Fibroblast of villous mesenchyme (primary cell): ENCODE results near the gene GRIK4. TPM values are rescaled to one million over a fixed set of nuclear protein-coding genes. Genes with fewer than 3 reads are reported as not detected.

Experiments used
- DNase-seq: peaks from one replicate; pipeline ENCODE4 v3.0.0-alpha.2; 2010; ENCODE audit warnings: low read depth
- H3K4me3 ChIP-seq: 2 replicates; pipeline ENCODE4 v1.5.1; 2011; ENCODE audit warnings: low read depth, mild to moderate bottlenecking, low read length
- total RNA-seq: library from RNA; depleted of rRNA; stranded (reverse); fragments of >200 nt; gene quantifications from 2 replicates; pipeline ENCODE4 v1.2.3, GENCODE V29; 2012
- TF ChIP-seq, protein P1 (sequence below): IDR thresholded peaks from 2 replicates; pipeline ENCODE4 v1.5.1; 2012; ENCODE audit warnings: low read depth, mild to moderate bottlenecking, low read length; ENCODE audit not compliant: insufficient read depth

GRIK4 gene
- total RNA-seq, 1 donor: under 0.01 TPM

GRCh38 chr11:120547316-120547715 is 35.8 kb downstream of the GRIK4 start:
- TF ChIP-seq, protein P1, sequence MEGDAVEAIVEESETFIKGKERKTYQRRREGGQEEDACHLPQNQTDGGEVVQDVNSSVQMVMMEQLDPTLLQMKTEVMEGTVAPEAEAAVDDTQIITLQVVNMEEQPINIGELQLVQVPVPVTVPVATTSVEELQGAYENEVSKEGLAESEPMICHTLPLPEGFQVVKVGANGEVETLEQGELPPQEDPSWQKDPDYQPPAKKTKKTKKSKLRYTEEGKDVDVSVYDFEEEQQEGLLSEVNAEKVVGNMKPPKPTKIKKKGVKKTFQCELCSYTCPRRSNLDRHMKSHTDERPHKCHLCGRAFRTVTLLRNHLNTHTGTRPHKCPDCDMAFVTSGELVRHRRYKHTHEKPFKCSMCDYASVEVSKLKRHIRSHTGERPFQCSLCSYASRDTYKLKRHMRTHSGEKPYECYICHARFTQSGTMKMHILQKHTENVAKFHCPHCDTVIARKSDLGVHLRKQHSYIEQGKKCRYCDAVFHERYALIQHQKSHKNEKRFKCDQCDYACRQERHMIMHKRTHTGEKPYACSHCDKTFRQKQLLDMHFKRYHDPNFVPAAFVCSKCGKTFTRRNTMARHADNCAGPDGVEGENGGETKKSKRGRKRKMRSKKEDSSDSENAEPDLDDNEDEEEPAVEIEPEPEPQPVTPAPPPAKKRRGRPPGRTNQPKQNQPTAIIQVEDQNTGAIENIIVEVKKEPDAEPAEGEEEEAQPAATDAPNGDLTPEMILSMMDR: no peak
- no peak overlapping the region for H3K4me3 ChIP-seq
- no peak for DNase-seq

- H3K4me3 ChIP-seq: no peak overlapping the region
Observed at GRCh38 chr11:120547811-120548681, 36.5 kb downstream of the GRIK4 start.

GRCh38 chr11:120548682-120549209 is 37.2 kb downstream of the GRIK4 start:
- DNase-seq: no peak
- TF ChIP-seq, protein P1: no peak
- H3K4me3 ChIP-seq: no peak overlapping the region

More at GRCh38 chr11:120547811-120548681, 36.5 kb downstream of the GRIK4 start:
- DNase-seq: peak; percentile 92
- TF ChIP-seq, protein P1: no peak

DNA sequence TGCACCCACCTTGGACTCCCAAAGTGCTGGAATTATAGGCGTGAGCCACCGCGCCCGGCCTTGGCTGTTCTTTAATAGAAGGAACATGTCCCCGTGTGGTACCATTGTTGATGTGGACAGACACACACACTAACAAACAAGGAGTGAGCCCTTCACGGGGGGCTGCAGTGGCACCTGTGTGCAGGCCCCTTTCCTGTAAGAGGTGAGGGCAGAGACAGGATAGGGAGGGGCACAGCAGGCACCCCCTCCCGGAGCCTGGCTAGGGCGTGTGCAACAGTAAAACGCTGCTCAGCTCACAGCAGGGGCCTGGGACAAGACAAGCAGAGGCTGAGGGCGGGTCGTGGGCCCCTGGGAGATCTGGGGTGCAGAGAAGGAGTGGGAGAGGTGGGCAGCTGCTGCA is 37.8 kb downstream of the GRIK4 start:
- H3K4me3 ChIP-seq: no peak overlapping the region
- no peak for DNase-seq
- TF ChIP-seq, protein P1: no peak

DNA sequence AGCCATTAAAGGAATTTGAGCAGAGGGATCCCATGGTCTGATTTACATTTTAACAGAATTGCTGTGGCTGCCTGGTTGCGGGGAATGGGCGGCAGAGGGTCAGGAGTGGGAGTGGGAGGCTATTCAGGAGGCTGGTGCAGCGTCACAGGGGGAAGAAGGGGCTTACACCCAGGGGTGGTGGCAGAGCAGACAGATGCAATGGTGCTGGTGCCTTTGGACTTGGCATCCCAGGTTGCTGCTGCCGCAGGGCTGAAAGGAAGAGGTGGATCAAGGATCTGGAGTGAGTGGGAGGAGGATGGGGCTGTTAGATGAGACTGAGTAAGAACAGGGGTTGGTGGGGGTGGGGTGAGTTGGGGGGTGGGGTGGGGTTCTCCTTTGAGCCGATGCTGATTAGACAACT is 38.5 kb downstream of the GRIK4 start:
- no peak overlapping the region for H3K4me3 ChIP-seq
- DNase-seq: no peak
- TF ChIP-seq, protein P1: no peak

- TF ChIP-seq, protein P1: no peak
- no peak overlapping the region for H3K4me3 ChIP-seq
- DNase-seq: no peak
Observed at GRCh38 chr11:120551191-120551590, 39.6 kb downstream of the GRIK4 start.
